HepG2 (cell line): ENCODE results near the gene RBBP5. TPM values are rescaled to one million over a fixed set of nuclear protein-coding genes. Genes with fewer than 3 reads are reported as not detected.

Experiments
- ATAC-seq: fragments of 200-7000 bp; cut with Tn5 transposase; 3 replicates; pipeline ENCODE4 v1.9.1; 2020; ENCODE audit warnings: mild to moderate bottlenecking, moderate library complexity
- BruUV-seq: library from RNA; stranded (reverse); fragments of 400-500 nt; replicated peaks from 2 replicates; lab custom pipeline; 2021; lab: Mats Ljungman, UMichigan
- CTCF ChIA-PET: fragments of 300-600 bp; formaldehyde crosslinking; extraction: SDS; loops from one replicate; lab custom pipeline; 2021; ENCODE audit warnings: low total read pairs, inconsistent platforms, low intra/inter-chr PET ratio; lab: Yijun Ruan, JAX
- POLR2A ChIA-PET: fragments of 350-600 bp; sonication (Branson Sonifier 250); formaldehyde crosslinking; loops from one replicate; lab custom pipeline; 2020; ENCODE audit warnings: antibody characterized with exemption, inconsistent platforms; lab: Yijun Ruan, JAX
- DNase-seq: peaks from one replicate; pipeline ENCODE4 v3.0.0-alpha.2; 2015; ENCODE audit warnings: low spot score
- FAIRE-seq: peaks from 3 replicates; lab custom pipeline; 2011; peaks lifted over from hg19 to GRCh38; lab: Jason Lieb, UNC
- H2AFZ ChIP-seq: one replicate; pipeline ENCODE4 v1.6.1; 2011; ENCODE audit warnings: low read length, inconsistent platforms
- H3K27ac ChIP-seq: fragments of 300-600 bp; 3 replicates; pipeline ENCODE4 v1.8.0; 2011; ENCODE audit warnings: mixed run types, mild to moderate bottlenecking, mixed read lengths, low read length, inconsistent platforms; ENCODE audit not compliant: insufficient read depth; ENCODE audit errors: extremely low read length
- H3K27me3 ChIP-seq, 2 experiments: fragments of 200-600 bp in 1 of 2; 2 replicates in 1 of 2; 3 replicates in 1 of 2; pipeline versions ENCODE4 v1.6.0 to v1.8.0; 2011; ENCODE audit warnings: low read length in 2 of 2, mild to moderate bottlenecking in 2 of 2, moderate library complexity in 2 of 2, inconsistent platforms in 1 of 2; ENCODE audit not compliant: insufficient read depth in 2 of 2, control insufficient read depth in 1 of 2
- H3K36me3 ChIP-seq, 2 experiments: fragments of 200-600 bp in 1 of 2; replicated peaks in 1 of 2; 2 replicates in 1 of 2; 3 replicates in 1 of 2; pipeline versions ENCODE4 v1.5.1 to v1.8.0; 2011; ENCODE audit warnings: low read length in 2 of 2, inconsistent platforms in 1 of 2; ENCODE audit not compliant: insufficient read depth in 2 of 2, control insufficient read depth in 1 of 2
- H3K4me1 ChIP-seq: 2 replicates; pipeline ENCODE4 v1.5.1; 2012; ENCODE audit warnings: low read length, inconsistent platforms; ENCODE audit not compliant: insufficient read depth
- H3K4me2 ChIP-seq: 2 replicates; pipeline ENCODE4 v1.6.0; 2011; ENCODE audit warnings: low read depth, low read length, inconsistent platforms
- H3K4me3 ChIP-seq, 3 experiments: fragments of 200-600 bp in 1 of 3; sonication (generic), shearing (Covaris generic) in 1 of 3; replicated peaks in 1 of 3; 2 replicates each; pipeline ENCODE4 v1.5.1; 2011 to 2016; ENCODE audit warnings: low read length in 3 of 3, inconsistent platforms in 2 of 3, low read depth in 2 of 3, mild to moderate bottlenecking in 2 of 3, control low read depth in 1 of 3, mixed read lengths in 1 of 3; ENCODE audit not compliant: insufficient read depth in 1 of 3
- H3K79me2 ChIP-seq: one replicate; pipeline ENCODE4 v1.6.1; 2011; ENCODE audit warnings: low read length, inconsistent platforms; ENCODE audit not compliant: insufficient read depth
- H3K9ac ChIP-seq: 2 replicates; pipeline ENCODE4 v1.6.0; 2011; ENCODE audit warnings: mild to moderate bottlenecking, low read depth, low read length, inconsistent platforms; ENCODE audit not compliant: insufficient read depth
- H3K9me3 ChIP-seq: 2 replicates; pipeline ENCODE4 v1.5.1; 2012; ENCODE audit warnings: mild to moderate bottlenecking, low read length
- H4K20me1 ChIP-seq: 2 replicates; pipeline ENCODE4 v1.6.0; 2011; ENCODE audit warnings: inconsistent platforms, mild to moderate bottlenecking, low read length, moderate library complexity; ENCODE audit not compliant: insufficient read depth
- DMAP1 ChIP-seq: IDR thresholded peaks from 2 replicates; pipeline ENCODE4 v1.6.1; 2016
- GLI4 ChIP-seq: sonication (generic); formaldehyde crosslinking; IDR thresholded peaks from 2 replicates; pipeline ENCODE4 v1.5.1; 2020; ENCODE audit warnings: missing genetic modification reagents, mild to moderate bottlenecking, moderate library complexity, borderline replicate concordance
- KAT7 ChIP-seq: IDR thresholded peaks from 2 replicates; pipeline ENCODE4 v1.6.1; 2018; ENCODE audit warnings: borderline replicate concordance, missing compliant biosample characterization
- NFYB ChIP-seq: sonication (generic); formaldehyde crosslinking; IDR thresholded peaks from 2 replicates; pipeline ENCODE4 v1.4.0; 2020; ENCODE audit warnings: missing genetic modification reagents
- NONO ChIP-seq, 2 experiments: fragments of 450-650 bp in 1 of 2; sonication (generic) in 1 of 2; formaldehyde crosslinking in 1 of 2; IDR thresholded peaks in 1 of 2; conservative IDR thresholded peaks in 1 of 2; 2 replicates each; pipeline versions ENCODE4 v1.6.1 to v1.8.0; 2017 to 2022; ENCODE audit warnings: mild to moderate bottlenecking in 1 of 2, missing genetic modification reagents in 1 of 2, moderate library complexity in 1 of 2
- RORA ChIP-seq: sonication (generic); formaldehyde crosslinking; IDR thresholded peaks from 2 replicates; pipeline ENCODE4 v1.5.0; 2020; ENCODE audit warnings: mild to moderate bottlenecking, missing genetic modification reagents, moderate library complexity
- SSRP1 ChIP-seq: IDR thresholded peaks from 2 replicates; pipeline ENCODE4 v1.6.1; 2016; ENCODE audit warnings: control low read depth
- ZBTB7A ChIP-seq: sonication (generic); formaldehyde crosslinking; IDR thresholded peaks from 2 replicates; pipeline ENCODE4 v1.8.0; 2022; ENCODE audit warnings: mild to moderate bottlenecking, missing genetic modification reagents
- ZNF143 ChIP-seq: sonication (generic); formaldehyde crosslinking; IDR thresholded peaks from 2 replicates; pipeline ENCODE4 v1.4.0; 2020; ENCODE audit warnings: missing genetic modification reagents
- ZNF331 ChIP-seq: sonication (generic); formaldehyde crosslinking; IDR thresholded peaks from 2 replicates; pipeline ENCODE4 v1.4.0; 2020; ENCODE audit warnings: missing genetic modification reagents
- ZNF382 ChIP-seq: sonication (generic); formaldehyde crosslinking; IDR thresholded peaks from 2 replicates; pipeline ENCODE4 v1.5.0; 2020; ENCODE audit warnings: missing genetic modification reagents, mild to moderate bottlenecking, borderline replicate concordance
- ZNF841 ChIP-seq: sonication (generic); formaldehyde crosslinking; IDR thresholded peaks from 2 replicates; pipeline ENCODE4 v1.8.1; 2023; ENCODE audit warnings: missing genetic modification reagents, borderline replicate concordance
- ZNF891 ChIP-seq: sonication (generic); formaldehyde crosslinking; IDR thresholded peaks from 2 replicates; pipeline ENCODE4 v1.5.0; 2020; ENCODE audit warnings: mild to moderate bottlenecking, missing genetic modification reagents
- WGBS: methylation state at CpG from one replicate; pipeline ENCODE4 v1.1.6; 2017; ENCODE audit warnings: low lambda C conversion rate; 5-methylcytosine and 5-hydroxymethylcytosine counted together
- in situ Hi-C: cut with HindIII; loops from 2 replicates; pipeline ENCODE4 v1.10.0; 2017; ENCODE audit warnings: low pct_unique_long_range_greater_than_20kb; ENCODE audit not compliant: extremely low pct_ligation_motif_present
- intact Hi-C: fragments of 100-400 bp; cut with micrococcal nuclease; formaldehyde crosslinking; loops from one replicate; pipeline ENCODE4 v1.10.0; 2022; ENCODE audit not compliant: unreplicated experiment
- polyA plus RNA-seq, 8 experiments: library from polyadenylated mRNA; depleted of rRNA in 3 of 8; stranded (reverse) in 7 of 8; unstranded in 1 of 8; fragments of >200 nt; fragmentation: Illumina TruSeq in 4 of 8; extraction: Trizol in 4 of 8; gene quantifications; 2 replicates each; pipeline versions ENCODE4 v1.2.1 to v1.2.3, GENCODE V29; 2011 to 2016; ENCODE audit warnings: low read depth in 4 of 8, missing spikeins in 1 of 8, mixed read lengths in 1 of 8; ENCODE audit not compliant: insufficient read depth in 1 of 8
- total RNA-seq, 5 experiments: library from RNA; depleted of rRNA; stranded (reverse); fragments of >200 nt; fragmentation: Illumina TruSeq; extraction: Trizol; gene quantifications; 2 replicates each; pipeline ENCODE4 v1.2.3, GENCODE V29; 2016; ENCODE audit warnings: low read depth in 1 of 5
- TF ChIP-seq, protein P1 (sequence below): sonication (generic); formaldehyde crosslinking; IDR thresholded peaks from 2 replicates; pipeline ENCODE4 v1.4.0; 2020; ENCODE audit warnings: mild to moderate bottlenecking, missing genetic modification reagents
- TF ChIP-seq, protein P2 (sequence below): sonication (generic); formaldehyde crosslinking; IDR thresholded peaks from 2 replicates; pipeline ENCODE4 v1.5.0; 2020; ENCODE audit warnings: mild to moderate bottlenecking, missing genetic modification reagents
- TF ChIP-seq, protein P3 (sequence below), 2 experiments: sonication (generic) in 1 of 2; formaldehyde crosslinking in 1 of 2; IDR thresholded peaks; 2 replicates each; pipeline versions ENCODE4 v1.5.1 to v1.6.1; 2011 to 2020; ENCODE audit warnings: borderline replicate concordance in 1 of 2, low read depth in 1 of 2, low read length in 1 of 2, mild to moderate bottlenecking in 1 of 2, missing genetic modification reagents in 1 of 2, moderate library complexity in 1 of 2

Gene RBBP5
- total and polyA plus RNA-seq, 2 of the 13 experiments (the other 11 are each of a cell fraction or from before 2014, with no cell fraction given): 6.6 to 17.1 TPM

DNA sequence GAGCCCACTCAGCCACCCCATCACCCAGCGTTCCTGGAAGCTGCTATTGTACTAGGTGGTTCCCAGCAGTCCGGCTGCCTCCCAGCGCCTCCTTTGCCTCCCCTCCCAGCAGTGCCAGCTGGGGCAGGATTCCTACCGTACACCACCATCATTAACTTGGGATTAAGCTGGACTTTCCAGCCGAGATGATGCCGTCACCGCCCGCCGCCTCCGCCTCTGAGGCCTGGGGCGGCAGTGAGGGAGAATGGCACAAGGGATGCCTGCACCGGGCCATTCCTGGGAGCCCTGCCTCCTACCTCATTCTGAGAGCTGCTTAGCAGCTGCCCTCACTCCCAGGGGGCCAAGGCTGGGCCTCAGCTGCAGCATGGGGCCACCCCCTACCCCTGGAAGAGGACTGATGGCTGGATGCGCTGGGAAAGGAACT, 65.6 kb downstream of the RBBP5 start:
- Histone ChIP-seq H4K20me1 (no peaks in the 10 kb centered on the region), H3K36me3 (no peaks in the 10 kb centered on the region), H3K27ac (no peak overlapping the region), H3K4me3 (no peak overlapping the region), H3K27me3 (peaks cover 5 to 64% of the 10 kb centered on the region in 2 experiments; a peak in 4 of 5 replicates), H3K4me1 (no peaks in the 10 kb centered on the region), H3K4me2 (no peak overlapping the region), H2AFZ (no peak overlapping the region), H3K79me2 (no peaks in the 10 kb centered on the region), H3K9ac (no peak overlapping the region), H3K9me3 (no peaks in the 10 kb centered on the region)
- no peak for TF ChIP-seq ZBTB7A (CRISPR knock-in tag)
- TF ChIP-seq DMAP1 (CRISPR knock-in tag): no peak
- 51% methylated on average over 4 of the region's 13 CpGs for WGBS
- FAIRE-seq (no peak), ATAC-seq (no peak), DNase-seq (no peak)
- in situ Hi-C loops (no loop called here), intact Hi-C loops (no loop called here)
- no TSS peak for BruUV-seq
- ChIA-PET POLR2A (no interaction called here), CTCF (no interaction called here)

DNA sequence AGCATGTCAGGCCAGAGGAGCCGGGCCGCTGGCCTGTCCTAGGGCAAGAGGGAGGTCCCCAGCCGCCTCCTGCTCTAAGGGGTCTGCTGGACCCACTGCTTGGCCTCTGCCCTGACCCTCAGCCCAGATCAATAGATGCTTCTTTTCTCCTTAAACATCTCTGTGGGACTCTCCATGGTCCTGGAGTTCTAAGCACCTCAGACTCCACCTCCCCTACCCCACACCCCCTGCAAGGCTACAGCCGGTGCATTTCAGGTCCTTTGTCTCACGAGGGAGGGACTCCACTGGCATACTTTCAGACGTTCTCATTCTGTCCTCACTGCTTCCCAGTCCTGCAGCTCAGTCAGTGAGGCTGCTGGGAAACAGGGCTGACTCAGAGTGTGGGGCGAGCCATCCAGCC, 67.8 kb downstream of the RBBP5 start:
- H3K27me3 ChIP-seq: peaks cover 4 to 57% of the 10 kb centered on the region in 2 experiments; a peak in 4 of 5 replicates

More for the DNA sequence above, 67.8 kb downstream of the RBBP5 start:
- H3K36me3 ChIP-seq: no peaks in the 10 kb centered on the region
- H3K79me2 ChIP-seq: no peaks in the 10 kb centered on the region
- no peak overlapping the region for H2AFZ ChIP-seq
- DNase-seq (no peak), ATAC-seq (no peak), FAIRE-seq (no peak)
- ChIA-PET POLR2A (no interaction called here), CTCF (no interaction called here)
- in situ Hi-C loops (no loop called here), intact Hi-C loops (no loop called here)
- BruUV-seq: no TSS peak
- no peak overlapping the region for H3K4me2 ChIP-seq
- TF ChIP-seq ZNF841 (CRISPR knock-in tag) (no peak), NFYB (CRISPR knock-in tag) (no peak), NONO (IDR thresholded peaks at IDR 0.05) (no peak), NONO (CRISPR knock-in tag; conservative IDR thresholded peaks at IDR 0.05) (no peak), ZNF382 (CRISPR knock-in tag) (no peak), GLI4 (CRISPR knock-in tag) (no peak), SSRP1 (CRISPR knock-in tag) (no peak), ZNF331 (CRISPR knock-in tag) (no peak), ZNF891 (CRISPR knock-in tag) (no peak), RORA (no peak), ZNF143 (CRISPR knock-in tag) (no peak), KAT7 (CRISPR knock-in tag) (no peak)
- TF ChIP-seq, protein P1, sequence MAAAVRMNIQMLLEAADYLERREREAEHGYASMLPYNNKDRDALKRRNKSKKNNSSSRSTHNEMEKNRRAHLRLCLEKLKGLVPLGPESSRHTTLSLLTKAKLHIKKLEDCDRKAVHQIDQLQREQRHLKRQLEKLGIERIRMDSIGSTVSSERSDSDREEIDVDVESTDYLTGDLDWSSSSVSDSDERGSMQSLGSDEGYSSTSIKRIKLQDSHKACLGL: no peak
- TF ChIP-seq, protein P2, sequence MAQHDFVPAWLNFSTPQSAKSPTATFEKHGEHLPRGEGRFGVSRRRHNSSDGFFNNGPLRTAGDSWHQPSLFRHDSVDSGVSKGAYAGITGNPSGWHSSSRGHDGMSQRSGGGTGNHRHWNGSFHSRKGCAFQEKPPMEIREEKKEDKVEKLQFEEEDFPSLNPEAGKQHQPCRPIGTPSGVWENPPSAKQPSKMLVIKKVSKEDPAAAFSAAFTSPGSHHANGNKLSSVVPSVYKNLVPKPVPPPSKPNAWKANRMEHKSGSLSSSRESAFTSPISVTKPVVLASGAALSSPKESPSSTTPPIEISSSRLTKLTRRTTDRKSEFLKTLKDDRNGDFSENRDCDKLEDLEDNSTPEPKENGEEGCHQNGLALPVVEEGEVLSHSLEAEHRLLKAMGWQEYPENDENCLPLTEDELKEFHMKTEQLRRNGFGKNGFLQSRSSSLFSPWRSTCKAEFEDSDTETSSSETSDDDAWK (CRISPR knock-in tag): no peak
- TF ChIP-seq, protein P3, sequence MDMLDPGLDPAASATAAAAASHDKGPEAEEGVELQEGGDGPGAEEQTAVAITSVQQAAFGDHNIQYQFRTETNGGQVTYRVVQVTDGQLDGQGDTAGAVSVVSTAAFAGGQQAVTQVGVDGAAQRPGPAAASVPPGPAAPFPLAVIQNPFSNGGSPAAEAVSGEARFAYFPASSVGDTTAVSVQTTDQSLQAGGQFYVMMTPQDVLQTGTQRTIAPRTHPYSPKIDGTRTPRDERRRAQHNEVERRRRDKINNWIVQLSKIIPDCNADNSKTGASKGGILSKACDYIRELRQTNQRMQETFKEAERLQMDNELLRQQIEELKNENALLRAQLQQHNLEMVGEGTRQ (IDR thresholded peaks at IDR 0.05; ENCODE audit: low read depth, low read length): no peak
- TF ChIP-seq, protein P3 (CRISPR knock-in tag; IDR thresholded peaks at IDR 0.05; ENCODE audit: borderline replicate concordance): no peak
- H3K9me3 ChIP-seq: no peaks in the 10 kb centered on the region
- 3% methylated on average over 3 of the region's 7 CpGs for WGBS
- H3K4me1 ChIP-seq: no peaks in the 10 kb centered on the region
- no peaks in the 10 kb centered on the region for H4K20me1 ChIP-seq
- H3K9ac ChIP-seq: no peak overlapping the region
- H3K4me3 ChIP-seq: no peak overlapping the region
- H3K27ac ChIP-seq: no peak overlapping the region
